ENCODE results near the gene SASH1. TPM values are rescaled to one million over a fixed set of nuclear protein-coding genes. Genes with fewer than 3 reads are reported as not detected.

The SASH1 gene
- total and polyA plus RNA-seq, 9 of the 15 experiments (the other 6 are each of a cell fraction or from before 2014, with no cell fraction given), result 0.35 to 3.5 (median 1.6) TPM

GRCh38 chr6:148440877-148441453, 98.3 kb downstream of the SASH1 start (continued):
- TF ChIP-seq ZNF609 (CRISPR knock-in tag; IDR thresholded peaks at IDR 0.05; ENCODE audit: borderline replicate concordance) (no peak), NR2C1 (IDR thresholded peaks at IDR 0.05) (no peak), NR2C1 (tag; IDR thresholded peaks at IDR 0.05) (no peak), MTA1 (IDR thresholded peaks at IDR 0.05; ENCODE audit: borderline replicate concordance) (no peak), ZNF23 (CRISPR knock-in tag; IDR thresholded peaks at IDR 0.05) (no peak), GTF2F1 (IDR thresholded peaks at IDR 0.05; ENCODE audit: low read depth, low read length) (no peak), XRCC4 (IDR thresholded peaks at IDR 0.05; ENCODE audit: extremely low read depth, insufficient read depth, insufficient read length) (no peak), FOXJ2 (tag; IDR thresholded peaks at IDR 0.05) (no peak), WHSC1 (IDR thresholded peaks at IDR 0.05; ENCODE audit: low read length) (no peak), ZNF780A (CRISPR knock-in tag; IDR thresholded peaks at IDR 0.05) (no peak), TRIM24 (IDR thresholded peaks at IDR 0.05) (no peak), CBFA2T2 (conservative IDR thresholded peaks at IDR 0.05) (no peak), GATA2 (CRISPR knock-in tag; IDR thresholded peaks at IDR 0.05) (no peak), SMARCC2 (IDR thresholded peaks at IDR 0.05; ENCODE audit: low read depth) (no peak), CEBPG (CRISPR knock-in tag; IDR thresholded peaks at IDR 0.05) (no peak), CEBPG (tag; conservative IDR thresholded peaks at IDR 0.05 in 1 of 2, IDR thresholded peaks at IDR 0.05 in 1 of 2) (peak; percentile 54 to 85; a peak in 3 of 4 replicates)
- TF ChIP-seq, protein P1, sequence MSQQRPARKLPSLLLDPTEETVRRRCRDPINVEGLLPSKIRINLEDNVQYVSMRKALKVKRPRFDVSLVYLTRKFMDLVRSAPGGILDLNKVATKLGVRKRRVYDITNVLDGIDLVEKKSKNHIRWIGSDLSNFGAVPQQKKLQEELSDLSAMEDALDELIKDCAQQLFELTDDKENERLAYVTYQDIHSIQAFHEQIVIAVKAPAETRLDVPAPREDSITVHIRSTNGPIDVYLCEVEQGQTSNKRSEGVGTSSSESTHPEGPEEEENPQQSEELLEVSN (IDR thresholded peaks at IDR 0.05; ENCODE audit: borderline replicate concordance in 1 of 2, extremely low read depth in 1 of 2, insufficient read depth in 1 of 2, insufficient read length in 1 of 2, low read depth in 1 of 2, low read length in 1 of 2, poor library complexity in 1 of 2, severe bottlenecking in 1 of 2), result no peak
- TF ChIP-seq, protein P2, sequence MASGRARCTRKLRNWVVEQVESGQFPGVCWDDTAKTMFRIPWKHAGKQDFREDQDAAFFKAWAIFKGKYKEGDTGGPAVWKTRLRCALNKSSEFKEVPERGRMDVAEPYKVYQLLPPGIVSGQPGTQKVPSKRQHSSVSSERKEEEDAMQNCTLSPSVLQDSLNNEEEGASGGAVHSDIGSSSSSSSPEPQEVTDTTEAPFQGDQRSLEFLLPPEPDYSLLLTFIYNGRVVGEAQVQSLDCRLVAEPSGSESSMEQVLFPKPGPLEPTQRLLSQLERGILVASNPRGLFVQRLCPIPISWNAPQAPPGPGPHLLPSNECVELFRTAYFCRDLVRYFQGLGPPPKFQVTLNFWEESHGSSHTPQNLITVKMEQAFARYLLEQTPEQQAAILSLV (tag; IDR thresholded peaks at IDR 0.05), result 0 out of 2 replicates have a peak, but pooled peaks have one; percentile 27
- TF ChIP-seq, protein P3, sequence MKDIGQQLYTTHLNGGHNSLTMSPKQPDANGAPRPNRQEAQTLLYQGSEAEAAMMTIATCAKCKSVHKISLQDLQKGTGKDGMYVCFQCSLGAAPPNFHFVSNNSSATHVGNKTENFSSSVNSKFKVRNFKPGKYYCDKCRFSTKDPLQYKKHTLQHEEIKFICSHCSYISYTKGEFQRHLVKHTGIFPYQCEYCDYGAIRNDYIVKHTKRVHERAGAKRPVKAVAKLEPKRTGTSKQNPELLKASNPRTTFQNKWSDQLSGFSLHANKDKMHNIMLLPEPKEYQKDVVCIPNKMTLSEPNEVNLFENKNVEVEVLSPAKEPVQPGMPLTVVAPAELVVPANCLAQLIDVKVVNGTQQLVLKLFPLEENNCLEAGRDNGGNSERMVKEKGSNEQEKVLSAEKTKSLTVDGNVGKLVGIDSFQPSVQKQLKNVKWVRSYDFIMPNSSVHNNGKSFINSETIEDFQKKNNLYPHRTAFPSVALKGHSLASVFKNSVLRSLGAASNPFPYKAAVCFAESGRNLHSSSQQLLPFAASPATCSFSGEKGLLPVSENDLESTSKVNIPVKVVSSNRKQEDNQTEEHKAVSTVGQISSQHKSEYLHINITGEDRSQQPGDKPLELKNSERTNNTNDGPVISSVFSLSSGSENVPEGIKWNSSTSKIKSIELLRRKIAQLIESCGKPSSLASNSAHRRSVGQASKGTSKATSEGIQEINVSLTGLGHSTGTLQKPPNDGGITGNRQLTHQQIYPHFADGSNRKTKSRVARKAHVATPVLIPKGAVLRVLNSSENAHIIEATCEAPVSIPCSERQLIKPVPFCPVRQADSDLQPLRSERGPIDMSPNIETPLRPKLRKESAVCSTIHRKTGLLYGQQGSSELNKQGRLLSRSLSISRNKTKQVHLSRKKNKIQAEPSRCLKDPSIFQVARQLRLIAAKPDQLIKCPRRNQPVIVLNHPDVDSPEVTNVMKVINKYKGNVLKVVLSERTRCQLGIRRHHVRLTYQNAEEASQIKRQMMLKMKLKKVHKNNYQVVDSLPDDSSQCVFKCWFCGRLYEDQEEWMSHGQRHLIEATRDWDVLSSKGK (CRISPR knock-in tag; IDR thresholded peaks at IDR 0.05), result no peak
